GM18868 (cell line): ENCODE results near the gene RASGRF1.

Experiments
- ATAC-seq: cut with Tn5 transposase; IDR thresholded peaks from one replicate; pipeline ENCODE4 v1.9.1; 2021; ENCODE audit warnings: mild to moderate bottlenecking, moderate library complexity; ENCODE audit not compliant: unreplicated experiment

RASGRF1 gene

DNA sequence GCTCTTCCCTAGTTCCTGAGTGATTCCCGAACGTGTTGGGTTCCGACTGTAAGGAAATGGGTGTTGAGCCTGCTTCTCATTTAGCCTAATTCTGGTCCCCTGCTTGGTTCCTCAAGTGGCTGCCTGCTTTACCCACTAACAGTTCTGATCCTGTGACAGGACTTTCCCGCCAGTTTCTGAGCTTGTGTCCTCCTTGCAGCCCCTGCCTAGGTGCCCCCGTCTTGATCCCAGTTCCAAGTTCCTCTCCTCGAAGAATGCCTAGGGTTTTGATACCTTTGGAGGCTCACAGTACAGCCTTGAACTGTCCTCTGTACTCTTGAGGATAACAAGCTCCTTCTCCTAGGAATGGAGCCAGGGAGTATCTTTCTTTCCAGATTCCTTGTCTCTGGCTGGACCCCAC lies 12.0 kb upstream of the RASGRF1 start:
- ATAC-seq: no peak

DNA sequence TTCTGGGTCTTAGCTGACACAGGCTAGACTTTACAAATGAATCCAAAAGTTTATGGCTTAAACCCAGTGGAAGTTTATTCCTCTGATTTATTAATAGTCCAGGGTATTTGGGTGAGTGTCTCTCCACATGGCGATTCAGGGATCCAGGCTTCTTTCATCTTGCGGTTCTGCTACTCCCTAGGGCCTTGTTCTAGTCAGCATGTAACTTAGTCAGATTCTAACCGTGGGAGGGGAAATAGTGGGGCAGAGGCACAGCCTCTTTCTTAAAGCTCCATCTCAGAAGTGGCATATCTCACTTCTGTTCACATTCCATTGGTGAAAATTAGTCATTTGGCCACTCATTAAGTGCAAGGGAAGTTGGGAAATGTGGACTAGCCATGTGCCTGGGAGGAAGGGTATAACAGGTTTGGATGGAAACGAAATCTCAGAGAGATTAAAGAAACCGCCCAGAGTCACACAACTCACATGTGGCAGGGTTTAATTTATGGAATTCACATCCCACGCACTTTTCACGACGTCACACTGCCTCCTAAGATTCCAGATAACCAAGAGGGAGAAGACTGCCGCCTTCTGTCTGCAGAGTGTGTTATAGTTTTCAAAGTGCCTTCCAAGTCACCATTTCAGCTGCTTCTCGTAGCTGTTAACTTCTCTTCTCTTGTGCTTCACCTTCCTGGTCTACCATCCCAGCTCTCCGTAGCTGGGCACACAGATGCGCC lies 11.4 kb upstream of the RASGRF1 start:
- ATAC-seq: no peak

DNA sequence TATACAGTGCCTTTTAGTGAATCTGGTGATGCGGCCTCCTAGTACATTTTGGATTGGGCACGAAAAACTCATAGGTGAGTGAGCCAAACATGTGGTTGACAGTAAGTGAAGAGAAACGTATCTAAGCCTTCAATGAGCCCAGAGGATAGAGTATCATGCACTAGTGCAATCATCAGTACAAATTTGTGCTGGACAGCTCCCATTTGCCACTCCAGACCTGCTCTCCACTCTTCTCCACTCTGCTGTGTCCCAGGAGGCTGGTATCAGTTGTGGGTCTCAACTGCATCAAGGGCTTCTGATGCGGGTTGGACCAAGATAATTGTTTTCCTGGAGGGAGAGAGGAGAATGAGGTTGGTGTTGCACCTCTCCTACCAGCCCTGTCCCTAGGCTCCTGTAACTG lies 9.1 kb upstream of the RASGRF1 start:
- ATAC-seq: no peak

DNA sequence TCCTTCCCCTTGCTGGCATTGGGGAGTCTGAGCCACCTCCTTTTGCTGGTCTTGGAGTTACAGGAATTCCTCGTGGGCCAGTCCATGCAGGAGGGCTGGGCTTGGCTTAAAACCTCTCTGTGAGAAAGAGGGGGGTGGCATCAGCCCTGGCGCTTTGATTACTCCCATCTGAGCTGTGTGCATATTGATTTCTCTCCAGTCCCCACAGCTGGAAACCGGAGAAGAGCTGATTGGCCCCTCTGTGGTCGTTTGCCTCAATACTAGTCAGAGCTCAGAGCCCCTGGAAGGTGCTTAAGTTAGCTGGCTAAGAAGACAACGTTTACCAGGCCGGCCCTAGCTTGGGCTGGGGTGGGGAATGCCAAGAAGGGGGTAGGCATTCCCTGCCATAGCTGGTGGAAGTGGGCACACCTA lies 4.0 kb upstream of the RASGRF1 start:
- ATAC-seq: no peak

DNA sequence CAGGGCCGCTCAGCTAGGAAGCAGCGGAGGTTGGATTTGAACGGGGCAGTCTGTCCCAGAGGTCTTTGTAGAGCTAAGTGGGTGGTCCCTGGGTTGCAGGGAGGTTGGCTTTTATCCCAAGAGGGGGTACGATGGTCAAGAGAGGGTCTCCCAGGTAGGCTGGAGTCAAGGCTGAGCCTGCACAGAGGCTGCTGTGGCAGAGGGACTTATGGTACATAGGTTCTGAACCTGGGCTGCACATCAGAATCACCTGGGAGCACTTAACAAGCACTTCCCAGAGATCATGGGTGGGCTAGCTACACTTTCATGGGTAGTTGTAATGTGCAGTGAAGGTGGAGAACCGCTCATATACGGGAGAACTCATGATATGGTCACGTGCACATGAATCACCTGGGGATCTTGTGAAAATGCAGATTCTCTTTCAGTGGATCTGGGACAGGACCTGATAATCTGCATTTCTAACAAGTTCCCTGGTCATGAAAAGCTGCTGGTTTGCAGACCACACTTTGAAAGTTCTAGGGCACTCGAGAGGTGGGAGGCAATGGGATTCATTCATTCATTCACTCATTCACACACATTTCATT lies 2.9 kb upstream of the RASGRF1 start:
- no peak for ATAC-seq

DNA sequence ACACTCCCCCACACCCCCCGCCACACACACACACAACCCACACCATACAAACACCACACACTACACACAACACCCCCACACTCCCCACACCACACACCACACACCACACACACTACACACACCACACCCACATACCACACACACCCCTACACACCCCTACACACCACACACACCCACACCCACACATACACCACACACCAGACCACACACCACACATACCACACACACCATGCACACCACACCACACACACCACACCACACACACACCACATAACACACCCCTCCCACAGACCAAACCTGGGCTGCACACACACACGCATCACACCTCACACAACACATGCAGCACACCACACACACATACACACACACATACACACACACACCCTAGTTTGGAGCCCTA lies 1.8 kb upstream of the RASGRF1 start:
- no peak for ATAC-seq

DNA sequence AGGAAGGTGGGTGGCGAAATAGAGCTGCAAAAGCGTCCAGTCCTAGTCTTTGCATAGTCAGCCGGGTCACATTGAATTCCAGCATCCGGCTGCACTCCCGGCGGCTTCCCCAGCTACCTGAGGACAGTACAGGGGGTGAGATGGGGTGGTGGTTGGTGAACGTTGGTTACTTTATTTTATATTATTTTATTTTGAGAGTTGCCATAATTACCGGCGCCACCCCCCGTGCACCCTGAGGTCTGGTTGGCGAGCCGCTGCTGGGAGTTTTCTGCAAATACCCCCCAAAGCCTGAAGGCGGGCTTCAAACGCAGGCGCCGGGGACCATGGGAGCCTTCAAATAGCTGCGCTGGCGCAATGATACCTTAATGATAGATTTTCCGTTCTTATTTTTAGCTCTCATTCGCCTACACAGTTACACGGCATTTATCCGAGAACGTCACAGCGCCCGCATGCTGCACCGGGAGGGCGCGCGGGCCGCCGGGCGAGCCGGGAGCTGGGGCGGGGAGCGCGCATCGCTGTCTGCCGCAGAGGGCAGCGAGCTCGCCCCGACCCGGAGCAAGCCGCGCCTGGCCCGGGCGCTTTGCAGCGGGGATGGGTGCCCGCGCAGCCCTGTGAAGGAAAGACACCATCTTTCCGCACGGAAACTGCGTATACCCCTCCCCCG lies 756 bp upstream of the RASGRF1 start:
- ATAC-seq: no peak

DNA sequence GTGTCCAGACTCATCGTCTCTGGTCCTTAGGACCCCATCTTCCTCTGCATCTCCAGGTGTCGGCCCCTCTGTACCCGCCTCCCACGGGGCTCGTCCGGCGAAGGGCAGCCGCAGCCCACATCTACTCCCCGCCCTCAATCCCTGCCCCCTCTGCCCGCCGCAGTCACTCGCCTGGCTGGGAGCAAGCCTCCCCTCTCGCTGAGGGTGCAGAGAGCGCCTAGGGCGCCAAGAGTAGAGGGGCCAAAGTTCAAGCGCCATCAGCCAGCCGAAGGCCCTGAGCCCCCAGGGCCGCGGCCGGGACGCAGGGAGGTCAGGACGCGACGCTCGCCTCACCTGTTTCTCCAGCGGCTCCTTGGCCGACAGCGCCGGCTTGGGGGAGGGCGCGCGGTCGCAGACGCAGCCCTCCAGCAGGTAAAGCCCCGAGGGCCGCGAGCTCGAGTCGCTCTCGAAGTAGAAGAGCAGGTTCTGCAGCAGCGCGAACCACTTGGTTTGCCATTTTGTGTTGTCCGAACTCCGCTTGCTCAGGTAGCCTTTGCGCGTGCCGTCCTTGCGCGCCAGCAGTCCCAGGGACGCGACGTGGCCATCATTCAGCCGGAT lies 592 bp downstream of the RASGRF1 start:
- ATAC-seq: no peak

DNA sequence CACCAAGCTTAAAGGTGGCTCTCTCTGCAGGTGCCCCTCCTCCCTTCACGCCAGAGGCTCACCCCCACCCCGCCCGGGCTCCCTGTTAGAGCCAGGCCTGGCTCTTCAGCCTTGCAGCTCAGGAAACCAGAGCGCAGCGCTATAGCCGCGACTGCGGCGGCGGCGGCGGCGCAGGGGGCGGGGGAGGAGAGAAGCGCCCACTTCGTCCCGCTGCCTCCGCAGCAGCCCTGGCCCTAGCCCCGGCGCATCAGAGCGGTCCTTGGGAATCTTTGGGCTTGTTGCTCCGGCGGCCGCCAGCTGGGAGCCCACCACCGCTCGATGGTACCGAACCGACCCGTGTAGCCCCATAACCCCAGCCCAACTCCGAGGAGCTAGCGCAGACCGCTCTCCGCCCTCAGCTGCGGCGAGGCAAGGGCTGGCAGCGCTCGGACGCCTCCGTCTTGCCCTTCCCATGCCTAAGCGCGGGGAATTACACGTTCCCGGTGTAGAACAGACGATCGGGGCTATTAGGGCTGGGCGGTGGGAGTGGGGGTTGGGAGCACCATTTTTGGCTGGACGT lies 1.2 kb downstream of the RASGRF1 start:
- no peak for ATAC-seq

DNA sequence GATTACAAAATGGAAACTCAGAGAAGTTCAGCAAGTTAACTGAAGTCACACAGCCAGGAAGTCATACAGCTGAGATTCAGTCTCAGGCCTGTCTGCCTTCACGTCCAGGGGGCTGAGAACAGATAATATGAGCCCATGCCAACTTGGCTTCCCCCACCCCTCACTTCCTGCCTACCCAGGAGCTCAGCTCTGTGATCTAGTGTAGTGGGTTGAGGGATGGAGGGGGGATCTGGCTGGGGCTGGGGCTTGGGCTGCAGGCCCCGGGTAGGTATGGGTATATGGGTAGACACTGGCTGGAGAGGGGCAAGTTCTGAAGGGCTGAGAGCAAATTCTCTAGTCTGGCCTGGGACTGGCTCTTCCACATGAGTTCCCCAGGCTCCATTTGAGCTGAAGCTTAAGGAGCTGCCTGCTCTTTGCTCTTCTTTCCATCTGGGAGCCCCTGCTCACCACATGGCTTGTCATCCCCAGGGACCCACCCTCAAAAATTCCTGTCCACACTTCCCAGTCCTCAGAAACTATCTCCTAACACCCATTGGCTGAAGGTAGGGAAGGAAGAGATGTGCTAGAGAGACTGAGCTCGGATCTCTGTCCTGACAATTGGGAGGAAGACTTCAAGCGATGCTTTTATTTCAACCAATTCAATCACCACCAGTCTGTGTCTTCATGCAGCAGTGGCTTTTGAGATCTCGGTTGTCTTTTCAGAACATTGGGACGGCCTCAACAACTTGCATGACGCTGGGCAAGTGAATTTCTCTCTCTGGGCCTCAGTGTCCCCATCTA lies 2.0 kb downstream of the RASGRF1 start:
- no peak for ATAC-seq

DNA sequence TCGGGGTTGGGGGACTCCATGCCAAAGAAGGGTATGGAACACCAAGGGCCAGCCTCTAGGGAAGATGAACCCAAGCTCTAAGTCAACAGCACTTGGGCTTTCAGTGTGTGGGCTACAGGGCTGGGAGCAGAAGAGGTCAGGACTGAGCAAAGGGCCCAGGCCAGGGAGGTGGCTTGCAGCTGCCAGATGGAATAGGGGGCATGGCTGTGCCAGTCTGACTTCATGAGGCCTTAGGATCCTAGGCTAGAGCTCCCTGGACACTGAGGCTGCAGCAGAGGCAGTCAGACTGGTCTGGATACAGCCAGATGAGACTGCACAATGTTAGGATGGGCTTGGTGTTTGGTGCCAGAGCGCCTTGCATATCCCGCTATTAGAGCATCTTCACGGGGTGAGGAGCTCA lies 3.8 kb downstream of the RASGRF1 start:
- no peak for ATAC-seq

DNA sequence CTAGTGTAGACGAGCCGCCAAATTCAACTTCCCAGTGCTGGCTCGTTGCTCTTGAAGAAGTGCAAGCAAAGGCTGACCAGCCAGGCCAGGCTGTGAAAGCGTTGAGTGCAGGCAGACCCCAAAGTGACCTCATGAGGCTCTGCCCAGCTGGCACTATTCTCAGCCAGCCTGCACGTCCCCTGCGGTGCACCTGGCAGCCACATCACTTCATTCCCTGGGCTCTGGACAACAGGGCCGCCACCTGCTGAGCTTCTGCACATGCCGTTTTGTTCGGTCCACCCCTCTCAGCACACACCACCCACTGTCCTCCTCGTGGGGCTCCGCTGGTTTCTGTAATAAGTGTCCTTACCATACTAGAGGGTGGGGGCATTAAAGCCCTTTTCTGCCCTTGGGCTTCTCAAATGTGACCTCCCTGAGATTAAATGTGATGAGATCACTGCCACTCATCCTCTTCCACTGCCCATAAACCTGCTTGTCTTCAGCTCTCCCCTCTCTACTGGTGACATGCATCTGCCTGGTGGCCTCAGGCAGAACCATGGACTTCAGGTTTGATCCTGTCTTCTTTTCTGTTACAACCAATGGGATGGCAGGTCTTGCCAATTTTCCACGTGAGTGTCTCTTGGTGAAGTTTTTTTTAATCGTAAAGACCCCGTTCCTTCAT lies 6.1 kb downstream of the RASGRF1 start:
- ATAC-seq: no peak

DNA sequence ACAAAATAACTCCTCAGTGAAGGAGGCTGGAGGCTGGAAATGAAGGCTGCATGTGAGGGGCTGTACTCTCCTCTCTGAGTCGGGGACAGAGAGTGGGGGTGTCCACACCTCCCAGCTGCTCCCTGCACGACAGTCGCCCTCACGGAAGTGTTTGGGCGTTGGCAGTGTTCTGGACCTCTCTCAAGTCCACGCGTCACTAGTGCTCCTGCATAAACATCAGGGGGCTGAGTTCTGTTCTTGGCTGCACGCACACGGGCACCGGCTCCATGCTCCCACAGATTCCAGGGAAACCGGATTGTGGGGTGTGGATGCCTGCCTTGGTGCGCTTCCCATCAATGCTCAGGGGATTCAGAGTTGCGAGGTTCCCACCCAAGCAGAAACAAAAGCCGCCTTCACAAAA lies 7.4 kb downstream of the RASGRF1 start:
- ATAC-seq: no peak

DNA sequence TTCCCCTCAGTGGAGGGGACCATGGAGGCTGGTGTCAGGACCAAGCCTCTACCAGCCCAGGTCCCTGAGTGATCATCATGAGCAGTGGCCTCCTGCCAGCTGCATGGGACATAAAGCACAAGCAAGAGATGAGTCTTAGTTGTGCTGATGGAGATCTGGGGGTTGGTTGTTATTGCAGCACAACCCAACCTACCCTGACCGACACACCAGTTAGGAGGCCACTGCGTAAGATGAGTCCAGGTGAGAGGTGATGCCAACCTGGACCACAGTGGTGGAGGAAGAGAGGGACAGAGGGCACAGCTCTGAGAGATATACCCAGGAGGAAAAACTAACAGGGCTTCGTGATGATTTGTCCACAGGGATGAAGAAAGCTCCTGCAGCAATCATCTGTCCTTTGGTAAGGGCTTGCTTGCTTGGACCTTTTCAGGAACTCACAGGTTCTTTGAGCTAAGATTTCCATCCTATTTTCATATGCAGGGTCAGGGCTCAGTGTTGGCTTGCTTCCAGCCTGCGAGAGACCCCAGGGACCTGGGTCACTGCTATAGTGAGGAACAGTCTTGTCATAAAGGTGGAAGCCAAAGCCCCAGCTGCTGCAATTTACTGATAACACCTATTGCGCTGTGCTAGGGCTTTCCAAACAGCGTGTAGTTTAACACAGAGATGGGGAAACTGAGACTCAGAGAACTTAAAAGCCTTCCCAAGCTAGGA lies 8.1 kb downstream of the RASGRF1 start:
- ATAC-seq: no peak

DNA sequence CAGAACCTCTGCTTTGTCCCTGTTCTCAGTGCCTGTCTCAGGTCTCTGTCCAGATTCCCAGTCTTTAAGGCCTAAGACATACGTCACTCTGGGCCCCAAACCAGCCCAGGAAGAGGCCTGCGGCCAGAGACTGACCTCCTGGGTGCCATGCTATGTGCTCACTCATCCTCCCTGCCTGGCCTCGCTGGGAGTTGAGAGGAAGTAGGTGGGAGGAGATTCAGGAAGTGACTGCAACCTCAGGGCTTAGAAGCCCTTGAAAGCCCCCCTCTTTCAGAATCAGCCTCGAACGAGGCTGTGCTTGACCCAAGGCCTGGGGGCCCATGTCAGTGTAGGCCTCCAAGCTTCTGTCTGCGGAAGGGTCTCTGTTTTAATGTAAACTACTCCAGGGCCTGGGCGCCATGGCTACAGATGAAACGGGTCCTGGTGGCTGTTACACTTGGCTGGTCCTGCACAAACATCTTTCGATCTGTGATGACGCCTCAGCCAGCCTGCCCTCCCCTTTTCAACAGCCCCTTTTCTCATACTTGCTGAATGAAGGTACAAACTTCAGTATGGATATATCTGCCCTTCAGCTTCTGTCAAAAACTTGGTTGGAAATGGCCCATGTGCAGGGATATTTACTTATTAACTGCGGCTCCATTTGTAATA lies 11.7 kb downstream of the RASGRF1 start:
- no peak for ATAC-seq

DNA sequence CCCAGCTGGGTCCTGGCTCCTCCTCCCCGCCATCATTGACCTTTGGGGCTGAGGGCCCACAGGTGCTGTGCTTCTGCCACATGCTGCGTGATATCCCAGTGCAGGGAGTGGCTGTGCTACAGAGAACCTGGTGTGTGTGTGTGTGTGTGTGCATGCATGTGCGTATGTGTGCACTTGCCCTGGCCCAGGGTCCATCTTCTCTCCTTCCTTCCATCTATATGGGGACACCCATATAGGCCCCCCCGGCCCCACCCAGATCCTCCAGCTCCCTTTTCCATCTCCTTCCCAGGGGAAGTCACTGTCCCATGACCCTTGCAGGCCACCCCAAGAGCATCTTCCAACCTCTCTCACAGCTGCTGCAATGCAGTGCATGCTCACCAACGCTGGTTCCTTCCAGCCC lies 12.6 kb downstream of the RASGRF1 start:
- ATAC-seq: no peak

DNA sequence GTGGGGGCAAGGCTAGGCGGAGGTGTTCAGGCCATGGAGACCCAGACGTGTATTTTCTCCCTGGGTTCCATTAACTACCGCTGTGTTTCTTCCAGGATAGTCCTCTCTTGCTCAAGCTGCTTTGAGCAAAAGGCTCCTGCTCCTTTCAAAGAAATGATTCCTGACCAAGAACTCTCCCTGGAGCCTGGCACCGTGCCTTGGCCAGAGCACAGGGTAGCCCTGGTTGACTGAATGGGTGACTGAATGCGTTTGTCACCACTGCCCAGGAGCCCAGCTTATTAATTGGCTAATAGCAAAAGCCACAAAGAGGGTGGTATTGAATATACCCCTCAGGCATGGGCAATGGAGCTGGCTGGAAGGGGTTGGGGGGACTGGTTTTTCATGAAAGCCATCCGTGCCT lies 13.9 kb downstream of the RASGRF1 start:
- no peak for ATAC-seq

DNA sequence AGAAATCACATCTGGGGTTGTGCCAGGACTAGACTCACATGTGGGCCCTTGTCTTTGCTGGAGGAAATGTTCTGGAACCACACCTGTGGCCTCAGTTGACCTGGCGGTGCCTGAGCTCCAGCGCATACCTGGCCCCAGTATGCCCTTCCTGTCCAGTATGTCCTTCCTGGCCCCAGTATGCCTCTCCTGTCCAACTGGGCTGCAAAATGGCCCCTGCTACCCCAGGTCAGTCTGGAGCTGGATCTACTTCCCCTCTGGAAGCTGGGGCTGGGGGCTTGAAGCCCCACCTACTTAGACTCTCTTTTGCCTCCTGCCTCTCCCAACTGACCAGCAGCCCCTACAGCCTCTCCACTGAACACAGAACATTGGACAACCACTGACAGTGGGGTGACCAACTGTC lies 15.3 kb downstream of the RASGRF1 start:
- no peak for ATAC-seq

DNA sequence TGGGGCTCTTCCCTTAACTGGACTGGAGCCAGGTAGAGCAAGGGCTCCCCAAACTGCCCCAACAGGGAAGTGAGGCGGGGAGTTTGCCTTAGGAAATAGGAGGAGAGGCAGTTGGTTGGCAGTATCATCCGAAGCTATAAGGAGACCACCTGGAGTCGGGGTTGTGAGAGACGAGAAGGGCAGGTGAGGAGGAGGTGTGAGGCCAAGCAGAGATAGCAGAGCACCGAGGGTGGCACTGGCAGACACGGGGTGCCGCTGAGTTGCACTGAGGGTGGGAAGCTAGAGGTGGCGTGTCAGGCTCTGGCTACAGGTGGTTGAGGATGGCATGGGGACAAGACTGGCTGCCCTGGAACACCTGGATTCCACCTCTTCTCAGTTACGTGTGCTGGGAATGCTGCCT lies 17.2 kb downstream of the RASGRF1 start:
- ATAC-seq: no peak
